Naive thymus-derived CD4-positive, alpha-beta T cell (primary cell): ENCODE measurements around the gene FRAT2. TPM values are rescaled to one million over a fixed set of nuclear protein-coding genes. Genes with fewer than 3 reads are reported as not detected.

Experiments
- ATAC-seq: fragments of 150-1000 bp; cut with Tn5 transposase; 2 replicates; pipeline ENCODE4 v1.10.0; 2021; ENCODE audit warnings: mild to moderate bottlenecking, moderate library complexity
- CTCF ChIA-PET: fragments of 350-600 bp; sonication (Branson Sonifier 250); formaldehyde crosslinking; loops from one replicate; lab custom pipeline; 2021; ENCODE audit warnings: antibody characterized with exemption; lab: Charles Lee
- POLR2A ChIA-PET: fragments of 350-600 bp; sonication (Branson Sonifier 250); formaldehyde crosslinking; loops from one replicate; lab custom pipeline; 2021; ENCODE audit warnings: antibody characterized with exemption, inconsistent platforms; lab: Charles Lee
- DNase-seq, 9 donors: peaks; one replicate each; pipeline versions ENCODE4 v3.0.0 to v3.0.0-alpha.2; 2020 to 2022; ENCODE audit warnings: mixed read lengths in 1 of 9
- H3K27ac ChIP-seq: one replicate; pipeline ENCODE4 v1.7.0; 2013; ENCODE audit warnings: mild to moderate bottlenecking, low read depth, low read length, moderate library complexity
- H3K27me3 ChIP-seq, 2 donors: one replicate each; pipeline ENCODE4 v1.7.0; 2013; ENCODE audit warnings: low read length in 2 of 2, mild to moderate bottlenecking in 2 of 2, moderate library complexity in 2 of 2; ENCODE audit not compliant: control insufficient read depth in 2 of 2, insufficient read depth in 2 of 2
- H3K36me3 ChIP-seq, 3 experiments: 1 replicate in 2 of 3; 2 replicates in 1 of 3; pipeline ENCODE4 v1.7.0; 2013; ENCODE audit warnings: low read length in 3 of 3, mild to moderate bottlenecking in 3 of 3, moderate library complexity in 1 of 3; ENCODE audit not compliant: insufficient read depth in 3 of 3, control insufficient read depth in 2 of 3
- H3K4me1 ChIP-seq, 2 donors: one replicate each; pipeline ENCODE4 v1.7.0; 2013; ENCODE audit warnings: low read length in 2 of 2, mild to moderate bottlenecking in 2 of 2, moderate library complexity in 1 of 2; ENCODE audit not compliant: control insufficient read depth in 2 of 2, insufficient read depth in 2 of 2
- H3K4me3 ChIP-seq: 2 replicates; pipeline ENCODE4 v1.7.0; 2013; ENCODE audit warnings: mild to moderate bottlenecking, low read length
- H3K9me3 ChIP-seq, 3 experiments: 1 replicate in 2 of 3; 2 replicates in 1 of 3; pipeline ENCODE4 v1.7.0; 2013; ENCODE audit warnings: low read length in 3 of 3; ENCODE audit not compliant: control insufficient read depth in 2 of 3
- H3K27ac Mint-ChIP-seq, 9 donors: one replicate each; pipeline ENCODE4 v1.8.0; 2020 to 2022; ENCODE audit warnings: mixed read lengths in 9 of 9, mild to moderate bottlenecking in 8 of 9, moderate library complexity in 5 of 9, inconsistent platforms in 2 of 9
- H3K27me3 Mint-ChIP-seq, 5 donors: one replicate each; pipeline ENCODE4 v1.8.0; 2021 to 2022; ENCODE audit warnings: mixed read lengths in 5 of 5, mild to moderate bottlenecking in 1 of 5
- H3K36me3 Mint-ChIP-seq, 5 donors: one replicate each; pipeline ENCODE4 v1.8.0; 2020 to 2022; ENCODE audit warnings: mixed read lengths in 5 of 5, mild to moderate bottlenecking in 3 of 5, inconsistent platforms in 1 of 5
- H3K4me1 Mint-ChIP-seq, 7 donors: one replicate each; pipeline ENCODE4 v1.8.0; 2020 to 2022; ENCODE audit warnings: mixed read lengths in 7 of 7, mild to moderate bottlenecking in 3 of 7, inconsistent platforms in 1 of 7
- H3K4me3 Mint-ChIP-seq, 10 donors: one replicate each; pipeline ENCODE4 v1.8.0; 2020 to 2022; ENCODE audit warnings: mild to moderate bottlenecking in 10 of 10, mixed read lengths in 10 of 10, moderate library complexity in 6 of 10, inconsistent platforms in 2 of 10
- H3K9me3 Mint-ChIP-seq, 11 donors: one replicate each; pipeline ENCODE4 v1.8.0; 2020 to 2022; ENCODE audit warnings: mixed read lengths in 11 of 11, mild to moderate bottlenecking in 4 of 11, inconsistent platforms in 1 of 11, moderate library complexity in 1 of 11
- intact Hi-C, 2 donors: fragments of 100-400 bp; cut with micrococcal nuclease; formaldehyde crosslinking; loops; one replicate each; pipeline ENCODE4 v1.15.1; 2023
- polyA plus RNA-seq, 2 donors: library from polyadenylated mRNA; unstranded; fragments of 300-500 nt; fragmentation: Illumina TruSeq; gene quantifications; one replicate each; pipeline ENCODE4 v1.2.3, GENCODE V29; 2021
- total RNA-seq, 6 experiments: library from RNA in 5 of 6; stranded (reverse) in 5 of 6; gene quantifications; 1 replicate in 5 of 6; 2 replicates in 1 of 6; pipeline ENCODE4 v1.2.3 and lab custom pipeline; 2021 to 2026

The FRAT2 gene
- total and polyA plus RNA-seq, 7 experiments from 2014 or later, result 9.3 to 39.7 (median 27.2) TPM

- peaks cover 0 to 6% (median 0%) of the 10 kb centered on the region in 11 donors for H3K9me3 Mint-ChIP-seq
- DNase-seq, result no peak
- H3K36me3 ChIP-seq, result no peaks in the 10 kb centered on the region
- H3K27ac Mint-ChIP-seq, result peak overlapping the region in 1 of 9 donors; percentile 28
- ChIA-PET CTCF (no interaction called here), POLR2A (interaction anchor here (4.9 kb wide), 1 partner anchor 9 kb away, joined by 52 read pairs; the partner anchor contains the start of gene FRAT2)
- intact Hi-C loops, result no loop called here
- H3K4me3 ChIP-seq, result no peak overlapping the region
- H3K27me3 Mint-ChIP-seq, result peaks cover 0 to 17% (median 0%) of the 10 kb centered on the region in 5 donors
- peaks cover 19 to 57% (median 47%) of the 10 kb centered on the region in 7 donors for H3K4me1 Mint-ChIP-seq
- H3K27me3 ChIP-seq, result no peaks in the 10 kb centered on the region
- H3K36me3 Mint-ChIP-seq, result peaks cover 0 to 8% (median 0%) of the 10 kb centered on the region in 5 donors
- no peak overlapping the region for H3K27ac ChIP-seq
- no peaks in the 10 kb centered on the region for H3K9me3 ChIP-seq
- H3K4me3 Mint-ChIP-seq, result no peak overlapping the region
- H3K4me1 ChIP-seq, result peaks cover 12 to 13% of the 10 kb centered on the region in 2 donors
- ATAC-seq, result no peak
Measured at GRCh38 chr10:97323501-97323900, 11.0 kb downstream of the FRAT2 start.

- Mint-ChIP-seq H3K4me1 (peaks cover 20 to 49% (median 41%) of the 10 kb centered on the region in 7 donors), H3K27me3 (peaks cover 0 to 17% (median 0%) of the 10 kb centered on the region in 5 donors), H3K9me3 (peaks cover 0 to 7% (median 0%) of the 10 kb centered on the region in 11 donors), H3K27ac (peak overlapping the region in 7 of 9 donors; percentile 68 to 97 (median 83)), H3K4me3 (peak overlapping the region; percentile 66 to 94 (median 90)), H3K36me3 (peaks cover 0 to 8% (median 0%) of the 10 kb centered on the region in 5 donors)
- Histone ChIP-seq H3K4me1 (peaks cover 12 to 18% of the 10 kb centered on the region in 2 donors), H3K4me3 (no peak overlapping the region), H3K36me3 (no peaks in the 10 kb centered on the region), H3K27me3 (no peaks in the 10 kb centered on the region), H3K27ac (no peak overlapping the region), H3K9me3 (no peaks in the 10 kb centered on the region)
- DNase-seq (no peak), ATAC-seq (no peak)
- ChIA-PET POLR2A (interaction anchor here (0.6 to 4.9 kb wide), 4 partner anchors 11 to 737 kb away, joined by 4 to 52 read pairs (median 13); partner anchors contain the start of genes ARHGAP19 and FRAT2), CTCF (interaction anchor here (1.0 to 1.4 kb wide), 3 partner anchors 9 to 44 kb away, joined by 3 to 4 read pairs (median 3); no protein-coding TSS in a partner anchor)
- intact Hi-C loops, result loop anchor here in 1 of 2 donors (2.0 kb wide), 1 partner anchor 43 kb away; no protein-coding TSS in a partner anchor
Measured at GRCh38 chr10:97321804-97322190, 12.7 kb downstream of the FRAT2 start.

- no peaks in the 10 kb centered on the region for H3K36me3 ChIP-seq
- H3K4me1 ChIP-seq, result peaks cover 12 to 18% of the 10 kb centered on the region in 2 donors
- ChIA-PET CTCF (interaction anchor here (1.1 to 1.4 kb wide), 2 partner anchors 10 to 29 kb away, joined by 3 to 4 read pairs; no protein-coding TSS in a partner anchor), POLR2A (interaction anchor here (0.6 to 4.9 kb wide), 4 partner anchors 12 to 736 kb away, joined by 4 to 52 read pairs (median 13); partner anchors contain the start of genes ARHGAP19 and FRAT2)
- H3K4me3 Mint-ChIP-seq, result peak overlapping the region; percentile 83 to 96 (median 92)
- peak overlapping the region; percentile 42 to 97 (median 92) for H3K27ac Mint-ChIP-seq
- peaks cover 0 to 7% (median 0%) of the 10 kb centered on the region in 11 donors for H3K9me3 Mint-ChIP-seq
- ATAC-seq, result no peak
- H3K27me3 ChIP-seq, result no peaks in the 10 kb centered on the region
- peak in 1 of 9 donors; percentile 24 for DNase-seq
- H3K4me3 ChIP-seq, result peak overlapping the region; percentile 72
- peaks cover 20 to 44% (median 36%) of the 10 kb centered on the region in 7 donors for H3K4me1 Mint-ChIP-seq
- H3K36me3 Mint-ChIP-seq, result peaks cover 0 to 8% (median 0%) of the 10 kb centered on the region in 5 donors
- intact Hi-C loops, result loop anchor here in 1 of 2 donors (2.0 kb wide), 1 partner anchor 42 kb away; no protein-coding TSS in a partner anchor
- no peaks in the 10 kb centered on the region for H3K9me3 ChIP-seq
- H3K27ac ChIP-seq, result peak overlapping the region; percentile 100
- peaks cover 0 to 17% (median 0%) of the 10 kb centered on the region in 5 donors for H3K27me3 Mint-ChIP-seq
Measured at GRCh38 chr10:97321032-97321803, 13.3 kb downstream of the FRAT2 start.

- H3K36me3 Mint-ChIP-seq, result peaks cover 0 to 8% (median 0%) of the 10 kb centered on the region in 5 donors
- ChIA-PET POLR2A (interaction anchor here (0.7 to 4.9 kb wide), 8 partner anchors 10 to 179 kb away, joined by 3 to 139 read pairs (median 9); partner anchors contain the start of genes ARHGAP19 and FRAT2), CTCF (interaction anchor here (1.0 to 2.6 kb wide), 5 partner anchors 8 to 42 kb away, joined by 3 to 31 read pairs (median 4); partner anchors contain the start of gene FRAT2)
- Histone ChIP-seq H3K4me1 (peaks cover 12 to 18% of the 10 kb centered on the region in 2 donors), H3K27ac (peak overlapping the region; percentile 100), H3K36me3 (no peaks in the 10 kb centered on the region), H3K27me3 (no peaks in the 10 kb centered on the region), H3K9me3 (no peaks in the 10 kb centered on the region), H3K4me3 (peak overlapping the region; percentile 72)
- peaks cover 0 to 7% (median 0%) of the 10 kb centered on the region in 11 donors for H3K9me3 Mint-ChIP-seq
- peaks cover 0 to 20% (median 0%) of the 10 kb centered on the region in 5 donors for H3K27me3 Mint-ChIP-seq
- no peak for ATAC-seq
- intact Hi-C loops, result loop anchor here (1.0 to 2.0 kb wide), 4 partner anchors 13 to 81 kb away; partner anchors contain the start of genes FRAT2 (in 1 of the 2) and RRP12 (in 1 of the 2)
- peak in 5 of 9 donors; percentile 9 to 38 (median 31) for DNase-seq
- peak overlapping the region; percentile 83 to 96 (median 92) for H3K4me3 Mint-ChIP-seq
- peak overlapping the region; percentile 82 to 97 (median 92) for H3K27ac Mint-ChIP-seq
- peaks cover 20 to 40% (median 30%) of the 10 kb centered on the region in 7 donors for H3K4me1 Mint-ChIP-seq
Measured at GRCh38 chr10:97320480-97321031, 14.0 kb downstream of the FRAT2 start.

- DNase-seq (peak; percentile 53 to 67 (median 63)), ATAC-seq (peak; percentile 49)
- H3K27ac Mint-ChIP-seq, result peak overlapping the region; percentile 82 to 100 (median 93)
- CTCF ChIA-PET, result interaction anchor here (1.0 to 2.6 kb wide), 5 partner anchors 8 to 41 kb away, joined by 3 to 31 read pairs (median 4); partner anchors contain the start of genes ARHGAP19 and FRAT2
- H3K27me3 ChIP-seq, result no peaks in the 10 kb centered on the region
- H3K27me3 Mint-ChIP-seq, result peaks cover 0 to 20% (median 0%) of the 10 kb centered on the region in 5 donors
- H3K36me3 Mint-ChIP-seq, result peaks cover 0 to 8% (median 0%) of the 10 kb centered on the region in 5 donors
- H3K9me3 Mint-ChIP-seq, result peaks cover 0 to 7% (median 0%) of the 10 kb centered on the region in 11 donors
- H3K9me3 ChIP-seq, result no peaks in the 10 kb centered on the region
- H3K4me1 ChIP-seq, result peaks cover 12 to 18% of the 10 kb centered on the region in 2 donors
- peak overlapping the region; percentile 100 for H3K27ac ChIP-seq
- H3K4me3 ChIP-seq, result peak overlapping the region; percentile 72
- H3K4me3 Mint-ChIP-seq, result peak overlapping the region; percentile 83 to 99 (median 94)
- H3K36me3 ChIP-seq, result no peaks in the 10 kb centered on the region
- intact Hi-C loops, result loop anchor here (1.0 to 5.0 kb wide), 9 partner anchors 13 to 321 kb away; partner anchors contain the start of genes ARHGAP19 (in 2 of the 2), EXOSC1 (in 2 of the 2), RRP12 (in 2 of the 2) and ZDHHC16 (in 2 of the 2)
- H3K4me1 Mint-ChIP-seq, result peaks cover 20 to 40% (median 29%) of the 10 kb centered on the region in 7 donors
- POLR2A ChIA-PET, result interaction anchor here (0.7 to 4.8 kb wide), 12 partner anchors 9 to 367 kb away, joined by 3 to 139 read pairs (median 4); partner anchors contain the start of genes ARHGAP19, AVPI1, FRAT2 and RRP12
Measured at GRCh38 chr10:97319671-97320479, 14.7 kb downstream of the FRAT2 start.
